Stimulated activated CD4-positive, alpha-beta T cell treated with anti-CD3 and anti-CD28 coated beads, Interleukin-2, amount 100 ng/mL, for 48 hours (primary cell): Measurements from ENCODE around the gene ABAT.
"Not testable (repeated sequence)": the region's sequence is repeated elsewhere in the genome, so short reads cannot be mapped to it uniquely, and the experiment has no call there.

Source experiments
- DNase-seq, 2 donors: peaks; one replicate each; pipeline ENCODE4 v3.0.0-alpha.2; 2020

The ABAT gene

DNA sequence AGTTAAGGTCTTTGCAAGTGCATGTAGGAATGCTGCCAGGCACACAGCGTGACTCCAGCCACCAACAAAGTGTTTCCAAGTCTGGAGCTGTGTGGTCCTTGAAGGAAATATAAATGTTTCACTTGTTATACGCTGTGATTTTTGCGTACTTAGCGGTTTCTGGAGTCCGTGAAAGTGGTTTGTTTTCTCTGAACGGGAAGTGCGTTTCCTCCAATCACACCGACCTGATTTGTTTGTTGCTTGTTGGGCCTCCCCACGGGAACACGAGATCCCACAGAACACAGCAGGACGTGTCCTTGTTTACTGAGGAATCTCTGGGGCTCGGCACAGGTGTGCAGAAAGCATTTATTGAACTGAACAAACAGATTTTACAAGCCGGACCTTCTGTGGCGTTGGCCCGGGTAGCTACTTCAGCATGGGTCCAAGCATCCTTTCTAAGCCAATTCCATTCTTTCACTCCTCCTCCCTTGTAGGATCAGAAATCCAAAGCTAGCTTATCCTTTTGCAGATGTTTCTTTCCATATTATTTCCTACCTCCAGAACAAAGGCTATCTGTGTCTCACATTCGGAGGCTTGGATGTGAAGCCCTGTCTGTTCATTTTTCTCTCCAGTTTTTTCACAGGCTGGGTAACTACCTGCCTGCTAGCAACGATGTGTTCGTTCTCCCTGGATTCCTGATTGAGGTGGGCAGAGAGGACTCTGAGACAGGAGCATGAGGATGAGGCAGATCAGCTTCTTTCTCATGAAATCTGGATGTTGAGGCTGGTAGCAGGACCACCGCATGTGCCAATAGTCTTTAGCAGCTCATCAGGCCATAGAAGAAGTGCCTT lies 44.6 kb downstream of the ABAT start:
- DNase-seq, result no peak

DNA sequence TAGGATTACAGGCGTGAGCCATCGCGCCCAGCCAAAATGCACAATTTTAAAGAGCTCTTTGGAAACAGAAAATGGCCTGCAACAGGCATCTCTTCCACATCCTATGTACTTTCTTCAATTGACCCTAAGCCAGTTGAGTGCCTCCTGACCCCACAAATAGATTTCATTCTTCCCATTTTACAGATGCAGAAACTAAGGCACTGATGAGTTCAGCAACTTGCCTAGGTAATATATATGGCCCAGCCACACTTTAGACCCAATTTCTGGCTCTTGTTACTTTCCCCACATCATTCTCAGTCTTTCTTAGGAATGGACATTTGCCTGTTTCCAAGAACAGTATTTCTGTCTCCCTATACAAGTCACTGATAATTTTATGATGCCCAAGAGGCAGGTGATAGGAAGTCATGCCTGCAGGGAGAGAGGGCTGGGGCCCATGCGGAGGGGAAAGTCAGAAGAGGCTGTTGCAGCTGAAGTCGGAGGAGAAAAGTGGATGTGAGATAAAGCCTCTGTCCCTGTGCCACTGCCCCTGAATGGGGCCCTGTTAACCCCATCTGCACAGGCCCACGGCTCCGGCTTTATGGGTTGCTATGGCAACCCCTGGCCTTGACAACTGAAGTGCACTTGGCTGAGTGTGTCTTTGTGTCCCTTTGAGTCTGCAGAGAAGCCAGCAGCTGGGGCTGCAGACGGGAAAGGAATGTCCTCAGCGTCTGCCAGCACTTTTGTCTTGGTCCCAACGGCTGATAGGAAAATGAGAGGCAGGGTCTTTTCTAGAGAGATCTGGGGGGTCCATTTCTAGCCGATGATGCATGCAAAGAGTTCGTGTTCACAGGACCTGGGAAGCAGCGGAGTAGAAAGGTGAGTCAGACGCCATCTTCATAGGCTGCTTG lies 45.9 kb downstream of the ABAT start:
- DNase-seq, result no peak

DNA sequence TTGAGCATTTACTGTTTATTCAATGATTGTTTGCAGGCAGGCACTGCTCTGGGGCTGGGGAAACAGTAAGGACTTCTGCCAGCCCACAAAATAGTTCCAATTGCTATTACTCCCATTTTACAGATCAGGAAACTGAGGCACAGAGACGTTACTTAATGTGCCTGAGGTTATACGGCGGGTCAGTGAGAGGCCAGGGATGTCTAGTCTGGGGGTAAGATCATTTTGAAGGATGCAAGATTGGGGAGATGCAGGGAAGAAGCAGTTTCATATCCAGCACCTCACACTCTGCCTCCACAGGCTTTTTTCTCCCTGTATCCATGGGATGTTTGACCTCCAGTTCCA lies 46.5 kb downstream of the ABAT start:
- DNase-seq, result no peak

DNA sequence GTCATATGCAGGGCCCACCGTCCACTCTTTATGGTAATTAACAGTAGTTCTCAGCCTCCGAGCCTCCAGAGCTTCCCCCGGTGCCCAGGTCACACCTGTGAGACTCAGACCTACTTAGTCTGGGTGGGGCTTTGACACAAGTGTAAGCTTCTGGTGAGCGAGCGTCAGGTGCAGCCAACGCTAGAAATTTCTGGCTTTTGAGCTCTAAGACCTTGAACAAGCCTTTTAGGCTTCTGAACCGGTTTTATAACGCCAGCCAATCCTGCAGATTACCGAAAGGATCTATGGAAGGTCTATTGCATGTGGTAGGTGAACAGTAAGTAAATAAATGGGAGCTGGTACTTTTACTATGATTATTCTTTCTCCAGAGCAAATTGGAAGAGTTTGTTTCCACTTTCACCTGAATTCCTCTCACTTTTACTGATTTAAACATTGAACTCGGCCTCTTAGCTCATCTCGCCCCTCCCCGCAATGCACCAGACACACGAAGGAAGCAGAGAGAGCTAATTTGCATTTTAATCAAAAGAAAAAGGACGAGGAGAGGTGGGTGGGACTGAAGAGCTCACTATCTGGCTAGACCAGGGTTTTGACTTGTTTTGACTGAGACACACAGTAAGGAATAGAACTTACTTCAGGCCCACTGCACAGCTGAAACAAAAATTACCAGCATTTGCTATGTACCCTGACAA lies 47.1 kb downstream of the ABAT start:
- no peak for DNase-seq

DNA sequence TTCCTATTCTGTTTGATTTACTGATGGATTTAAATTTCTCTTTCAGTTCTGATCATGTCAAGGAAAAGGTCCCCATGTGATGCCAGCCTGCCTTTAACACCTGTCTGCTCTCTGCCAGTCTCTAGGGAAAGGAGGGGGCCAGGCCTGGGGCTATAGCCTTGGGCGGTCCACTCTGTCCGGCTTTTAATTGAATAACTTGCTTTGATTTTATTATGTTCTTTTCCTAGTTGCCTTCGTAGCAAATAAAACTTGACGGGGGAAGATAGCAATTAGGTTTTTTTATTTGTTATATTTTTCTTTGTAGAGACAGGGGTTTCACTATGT lies 47.6 kb downstream of the ABAT start:
- DNase-seq, result no peak

DNA sequence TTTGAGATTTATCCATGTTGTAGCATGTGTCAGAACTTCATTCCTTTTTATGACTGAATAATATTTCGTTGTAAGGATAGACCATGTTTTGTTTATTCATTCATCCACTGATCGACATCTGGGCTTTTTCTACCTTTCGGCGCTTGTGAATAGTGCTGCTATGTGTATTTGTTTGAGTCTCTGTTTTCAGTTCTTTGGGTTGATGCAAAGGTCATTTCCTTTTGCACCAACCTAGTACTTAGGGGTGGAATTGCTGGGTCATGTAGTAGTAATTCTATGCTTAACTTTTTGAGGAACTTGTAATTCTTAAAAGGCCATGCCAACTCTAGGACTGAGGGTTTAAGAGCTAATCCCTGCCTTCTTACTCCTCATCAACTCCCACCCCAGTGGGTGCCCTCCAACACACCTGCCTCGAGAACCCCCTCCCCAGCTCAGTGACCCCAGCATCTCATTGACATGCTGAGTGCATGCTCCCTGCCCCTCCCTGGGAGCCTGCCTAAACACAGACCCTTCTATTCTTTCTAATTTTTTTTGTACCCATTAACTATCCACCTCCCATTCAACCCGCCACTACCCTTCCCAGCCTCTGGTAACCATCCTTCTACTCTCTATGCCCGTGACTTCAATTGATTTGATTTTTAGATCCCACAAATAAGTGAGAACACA lies 51.2 kb downstream of the ABAT start:
- no peak for DNase-seq

DNA sequence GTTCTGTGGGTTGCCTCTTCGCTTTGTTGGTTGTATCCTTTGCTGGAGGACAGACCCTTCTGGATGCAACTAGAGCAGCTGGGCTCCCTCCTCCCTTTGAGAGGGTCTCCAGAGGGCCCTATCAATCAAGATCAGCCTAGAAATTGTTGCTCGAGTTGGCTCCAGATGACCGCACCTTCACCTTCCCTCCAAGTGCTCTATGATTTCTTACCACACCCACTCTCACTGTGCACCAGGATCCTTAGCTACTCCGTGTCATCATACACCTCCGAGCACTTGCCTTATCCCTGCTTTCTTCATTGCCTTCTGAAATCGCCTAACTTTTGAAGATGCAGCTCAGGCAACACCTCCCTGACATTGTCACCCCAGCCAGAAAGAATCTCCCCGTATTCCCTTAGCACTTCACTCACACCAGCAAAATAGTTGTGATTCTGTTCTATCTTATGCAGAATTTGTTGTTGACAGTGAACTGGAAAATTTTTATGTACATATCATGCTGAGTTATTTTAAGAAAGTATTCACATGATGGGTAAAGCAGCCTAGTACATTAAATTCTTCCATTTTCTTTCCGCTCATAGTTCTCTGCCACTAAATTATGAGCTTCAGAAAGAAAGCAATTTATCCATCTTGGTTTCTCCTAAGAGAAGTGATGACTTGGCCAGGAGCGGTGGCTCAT lies 52.9 kb downstream of the ABAT start:
- DNase-seq, result no peak

DNA sequence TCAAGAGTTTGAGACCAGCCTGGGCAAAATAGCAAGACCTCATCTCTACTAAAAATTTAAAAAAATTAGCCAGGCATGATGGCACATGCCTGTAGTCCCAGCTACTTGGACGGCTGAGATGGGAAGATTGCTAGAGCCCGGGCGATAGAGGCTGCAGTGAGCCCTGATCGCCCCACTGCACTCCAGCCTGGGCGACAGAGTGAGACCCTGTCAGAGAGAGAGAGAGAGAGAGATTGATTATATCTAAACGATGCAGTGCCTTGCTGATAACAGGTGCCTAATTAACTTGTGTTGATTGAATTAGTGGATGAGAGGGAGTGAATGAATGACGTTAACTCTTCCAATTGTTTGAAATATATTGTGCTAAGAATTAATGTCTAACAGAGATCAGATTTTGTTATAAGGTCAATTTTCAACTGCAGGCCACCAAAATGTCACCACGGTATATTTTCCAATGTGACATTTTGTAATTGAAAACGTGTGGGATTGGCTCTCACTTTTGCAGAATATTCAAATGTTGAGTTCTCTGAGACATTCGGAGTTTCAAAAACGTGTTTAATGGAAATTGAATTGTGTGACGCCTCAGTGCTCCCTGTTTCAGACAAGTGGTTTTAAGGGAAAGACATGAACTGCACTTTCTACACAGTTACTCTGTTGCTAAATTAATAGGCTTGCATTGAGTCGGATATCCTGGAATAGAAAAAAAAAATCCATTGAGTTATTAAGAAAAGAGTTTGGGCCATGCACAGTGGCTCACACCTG lies 53.6 kb downstream of the ABAT start:
- DNase-seq, result no peak

DNA sequence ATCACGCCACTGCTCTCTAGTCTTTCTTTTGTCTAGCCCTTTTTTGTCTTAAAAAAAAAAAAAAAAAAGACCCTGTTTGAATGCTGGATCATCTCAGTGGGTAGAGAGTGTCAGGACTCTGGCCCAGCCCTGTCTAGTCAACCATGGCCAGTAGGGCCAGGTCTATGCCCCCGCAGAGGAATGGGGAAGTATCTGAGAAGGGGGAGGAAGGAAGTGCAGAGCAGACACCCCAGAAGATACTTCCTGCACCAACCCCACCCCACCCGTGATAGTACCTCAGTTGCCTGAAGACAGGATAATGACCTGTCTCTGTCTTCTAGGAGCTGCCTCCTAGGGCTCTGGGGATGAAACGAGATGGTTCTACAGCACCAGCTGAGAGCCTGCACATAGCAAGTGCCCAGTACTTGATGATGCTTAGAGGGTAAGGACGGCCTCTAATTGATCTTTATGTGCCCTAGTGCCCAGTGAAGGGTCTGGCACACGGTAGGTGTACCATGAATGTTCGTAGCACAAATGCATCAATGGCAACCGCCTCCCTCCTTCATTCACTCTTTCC lies 55.4 kb downstream of the ABAT start:
- DNase-seq, result no peak

DNA sequence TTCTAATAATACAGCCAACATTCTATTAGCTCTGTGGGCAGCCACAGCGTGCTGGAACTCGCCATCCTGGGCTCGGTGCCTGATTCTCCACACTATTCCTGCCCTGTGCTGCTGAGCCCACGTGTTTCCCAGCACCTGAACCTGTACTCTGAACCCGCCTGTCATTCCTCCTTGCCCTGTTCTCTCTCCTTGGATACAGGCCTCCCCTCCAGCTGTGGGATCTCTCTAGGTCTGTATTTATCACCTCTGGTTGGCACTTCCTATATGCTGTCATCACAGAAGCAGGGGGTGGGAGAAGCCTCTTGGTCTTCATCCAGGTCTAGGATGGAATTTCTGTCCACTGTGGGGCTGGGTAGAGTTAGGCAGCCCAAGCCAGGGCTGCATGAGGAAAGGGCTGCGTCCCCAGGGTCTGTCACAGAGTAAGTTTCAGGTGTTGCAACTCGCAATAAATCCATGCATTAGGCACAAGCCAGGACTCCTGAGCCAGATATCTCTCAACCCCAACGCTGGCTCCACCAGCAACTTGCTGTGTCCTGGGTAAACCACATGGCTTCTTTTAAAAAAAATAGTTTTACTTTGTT lies 56.0 kb downstream of the ABAT start:
- no peak for DNase-seq

DNA sequence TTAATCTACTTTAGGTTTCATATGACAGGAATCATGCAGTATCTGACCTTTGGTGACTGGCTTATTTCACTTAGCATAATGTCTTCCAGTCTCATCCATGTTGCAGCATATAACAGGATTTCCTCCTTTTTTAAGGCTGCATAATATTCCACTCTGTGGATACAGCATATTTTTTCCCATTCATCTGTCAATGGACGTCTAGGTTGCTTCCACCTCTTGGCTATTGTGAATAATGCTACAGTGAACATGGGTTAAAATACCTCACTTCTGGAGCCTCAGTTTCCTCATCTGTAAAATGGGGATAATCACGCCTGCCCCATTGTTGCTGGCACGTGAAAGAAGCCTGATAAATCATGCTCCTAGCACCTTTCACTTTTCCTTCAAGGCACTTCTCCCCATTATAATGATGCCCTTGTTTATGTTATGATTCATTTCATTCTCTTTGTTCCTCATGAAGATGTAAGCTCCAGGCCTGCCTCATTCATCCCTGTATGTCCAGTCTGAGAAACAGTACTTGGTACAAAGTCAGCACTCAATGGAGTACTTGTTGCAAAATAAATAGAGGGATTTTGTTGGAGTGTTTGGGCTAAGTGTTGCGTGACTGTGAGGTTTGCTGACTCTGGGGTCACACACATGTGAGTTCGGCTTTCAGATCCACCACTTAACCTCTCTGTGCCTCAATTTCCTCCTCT lies 59.6 kb downstream of the ABAT start:
- no peak for DNase-seq

DNA sequence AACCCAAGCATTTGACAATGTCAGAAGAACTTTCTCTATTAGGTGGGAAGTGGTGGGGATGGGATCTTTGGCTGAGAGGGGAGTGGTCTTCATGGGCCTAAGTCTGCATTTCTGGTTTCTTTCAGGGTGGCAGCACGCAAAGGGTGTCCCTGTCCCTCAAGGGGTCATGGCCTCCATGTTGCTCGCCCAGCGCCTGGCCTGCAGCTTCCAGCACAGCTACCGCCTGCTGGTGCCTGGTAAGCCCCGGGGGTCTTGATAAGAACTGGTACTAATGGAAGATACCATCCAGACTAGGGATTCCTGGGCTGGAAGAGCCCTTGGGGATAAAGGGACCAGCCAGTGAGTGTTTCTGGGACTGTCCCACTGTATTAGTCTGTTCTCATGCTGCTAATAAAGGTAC lies 61.2 kb downstream of the ABAT start:
- no peak for DNase-seq

DNA sequence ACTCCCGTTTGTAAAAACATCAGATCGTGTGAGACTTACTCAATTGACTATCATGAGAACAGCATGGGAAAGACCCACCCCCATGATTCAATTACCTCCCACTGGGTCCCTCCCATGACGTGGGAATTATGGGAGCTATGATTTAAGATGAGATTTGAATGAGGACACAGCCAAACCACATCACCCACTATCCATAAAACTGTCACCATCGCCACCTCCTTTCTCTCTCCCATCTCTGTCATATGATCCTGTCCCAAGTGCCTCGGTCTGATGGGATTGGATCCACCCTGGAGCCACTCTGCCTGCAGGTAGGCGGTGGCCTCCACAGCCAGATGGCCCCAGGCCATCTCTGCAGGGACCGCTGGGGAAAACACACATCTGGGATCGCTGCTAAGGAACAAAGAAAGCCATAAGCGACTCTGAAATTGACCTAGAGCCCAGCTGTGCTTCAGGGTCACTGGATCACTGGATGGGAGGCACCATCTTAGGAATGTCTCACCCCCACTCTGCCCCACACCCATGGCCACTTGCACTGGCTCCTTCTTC lies 61.8 kb downstream of the ABAT start:
- DNase-seq, result no peak

DNA sequence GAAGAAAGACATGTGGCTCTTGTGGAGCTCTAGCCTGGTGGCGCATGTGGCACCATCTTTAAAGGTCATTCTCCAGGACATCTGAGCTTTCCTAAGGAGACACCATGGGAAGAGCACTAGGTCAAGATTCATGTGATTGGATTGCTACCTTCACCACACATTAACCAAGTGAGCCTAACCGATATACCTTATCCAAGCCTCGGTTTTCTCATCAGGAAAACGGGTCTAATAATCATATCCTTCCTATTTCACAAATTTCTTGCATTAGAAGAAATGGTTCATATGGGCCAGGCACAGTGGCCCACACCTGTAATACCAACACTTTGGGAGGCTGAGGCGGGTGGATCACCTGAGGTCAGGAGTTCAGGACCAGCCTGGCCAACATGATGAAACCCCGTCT lies 64.7 kb downstream of the ABAT start:
- no peak for DNase-seq

DNA sequence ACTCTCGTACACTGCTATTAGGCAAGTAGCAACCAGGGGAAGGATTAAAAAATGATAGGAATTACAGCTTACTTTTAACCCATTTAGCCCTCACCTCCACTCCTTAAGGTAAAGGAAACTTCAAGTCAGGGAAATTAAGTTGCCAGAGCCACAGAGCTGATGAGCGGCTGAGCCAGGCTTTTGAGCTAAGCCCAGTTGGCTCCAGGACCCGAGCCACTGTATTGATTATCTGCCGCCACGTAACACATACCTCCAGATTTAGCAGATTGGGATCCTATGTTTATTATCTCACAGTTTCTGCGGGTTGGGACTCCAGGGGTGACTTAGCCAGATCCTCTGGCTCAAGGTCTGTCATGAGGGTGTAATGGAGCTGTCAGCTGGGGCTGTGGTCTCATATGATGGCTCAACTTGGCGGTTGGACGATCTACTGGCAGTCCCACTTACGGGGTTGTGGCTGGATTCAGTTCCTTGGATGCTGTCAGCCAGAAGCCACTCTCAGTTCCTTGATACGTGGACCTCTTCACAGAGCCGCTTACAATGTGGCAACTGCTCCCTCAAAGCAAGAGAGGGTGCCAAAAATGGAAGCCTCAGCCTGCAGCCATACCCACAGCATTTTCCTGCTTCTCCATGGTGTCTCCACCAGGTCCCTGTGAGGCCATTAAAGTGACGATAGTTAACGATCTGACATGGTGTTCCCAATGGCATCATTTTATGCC lies 65.7 kb downstream of the ABAT start:
- DNase-seq, result no peak

DNA sequence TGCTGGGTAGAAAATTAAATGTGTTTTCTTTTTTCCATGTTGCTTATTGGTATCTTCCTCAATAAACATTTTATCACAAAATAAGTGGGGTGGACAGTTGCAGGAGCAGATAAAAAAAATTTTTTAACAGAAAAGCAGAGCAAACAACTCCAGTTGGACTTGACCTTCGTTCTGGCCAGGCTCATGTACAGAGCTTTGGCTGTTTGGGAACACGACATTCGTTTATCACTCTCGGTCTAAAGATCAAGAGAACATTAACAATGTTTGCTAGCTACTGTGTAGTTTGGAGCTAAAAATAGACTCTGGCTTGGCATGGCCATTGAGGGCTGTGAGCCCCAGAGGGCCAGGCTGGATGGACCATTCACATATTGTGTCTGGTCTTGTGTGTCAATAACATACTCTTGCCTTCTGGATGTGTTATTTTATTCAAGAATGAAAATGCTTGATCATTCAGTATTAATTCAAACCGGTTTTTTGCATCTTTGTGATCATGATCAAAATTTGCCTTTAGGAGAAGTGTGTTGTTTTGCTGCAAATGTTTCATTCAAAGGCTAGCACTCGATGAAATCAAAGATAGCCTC lies 66.4 kb downstream of the ABAT start:
- DNase-seq, result no peak

DNA sequence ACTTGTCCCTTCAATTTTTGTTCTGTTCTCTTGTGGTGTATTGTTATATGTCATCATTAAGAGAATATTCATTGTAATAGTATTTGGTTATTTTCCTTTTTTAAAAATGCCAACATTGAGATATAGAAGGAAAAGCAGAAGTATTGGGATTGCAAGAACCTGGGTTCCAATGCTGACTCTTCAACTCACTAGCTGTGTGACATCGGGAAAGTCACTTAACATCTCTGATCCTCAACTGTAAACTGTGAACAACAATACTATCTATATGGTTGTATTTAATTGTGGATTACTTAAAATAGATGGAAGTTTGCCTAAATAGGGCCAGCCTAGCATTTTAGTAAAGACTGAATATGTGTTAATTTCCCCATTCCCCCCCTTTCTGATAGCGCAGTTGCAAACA lies 67.2 kb downstream of the ABAT start:
- no peak for DNase-seq

DNA sequence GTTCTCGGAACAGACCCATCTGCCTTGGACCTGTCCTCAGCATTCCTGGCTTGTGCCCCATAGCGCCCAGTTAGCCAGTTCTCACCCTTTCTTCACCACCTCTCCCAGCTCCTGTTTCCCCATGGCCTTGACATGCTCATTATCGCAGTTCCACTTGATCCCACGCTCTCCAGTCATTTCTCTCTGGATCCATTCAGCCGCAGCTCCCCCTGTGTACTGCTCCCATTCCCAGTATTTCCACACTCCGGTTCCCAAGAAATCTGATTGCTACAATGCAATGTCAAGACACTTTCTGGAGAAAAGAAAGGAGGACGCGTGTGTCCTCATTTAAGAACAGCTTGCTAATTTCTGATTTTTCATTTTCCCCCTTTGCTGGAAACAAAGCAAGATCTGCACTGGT lies 67.7 kb downstream of the ABAT start:
- no peak for DNase-seq

DNA sequence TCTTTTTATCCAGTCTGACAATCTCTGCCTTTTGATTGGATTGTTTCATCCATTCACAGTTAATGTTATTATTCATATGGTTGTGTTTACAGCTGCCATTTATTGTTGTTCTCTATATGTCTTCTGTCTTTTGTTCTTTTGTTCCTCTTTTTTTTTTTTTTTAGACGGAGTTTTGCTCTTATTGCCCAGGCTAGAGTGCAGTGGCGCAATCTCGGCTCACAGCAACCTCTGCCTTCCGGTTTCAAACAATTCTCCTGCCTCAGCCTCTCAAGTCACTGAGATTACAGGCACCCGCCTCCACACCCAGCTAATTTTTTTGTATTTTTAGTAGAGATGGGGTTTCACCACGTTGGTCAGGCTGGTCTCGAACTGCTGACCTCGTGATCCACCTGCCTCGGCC lies 74.5 kb downstream of the ABAT start:
- not testable (repeated sequence) for DNase-seq
